Left hindlimb (tissue), 1 donor: ENCODE measurements around the gene CHCHD6.

Experiments used
- DNase-seq: peaks from one replicate; pipeline ENCODE4 v3.0.0-alpha.2; 2018

The CHCHD6 gene

DNA sequence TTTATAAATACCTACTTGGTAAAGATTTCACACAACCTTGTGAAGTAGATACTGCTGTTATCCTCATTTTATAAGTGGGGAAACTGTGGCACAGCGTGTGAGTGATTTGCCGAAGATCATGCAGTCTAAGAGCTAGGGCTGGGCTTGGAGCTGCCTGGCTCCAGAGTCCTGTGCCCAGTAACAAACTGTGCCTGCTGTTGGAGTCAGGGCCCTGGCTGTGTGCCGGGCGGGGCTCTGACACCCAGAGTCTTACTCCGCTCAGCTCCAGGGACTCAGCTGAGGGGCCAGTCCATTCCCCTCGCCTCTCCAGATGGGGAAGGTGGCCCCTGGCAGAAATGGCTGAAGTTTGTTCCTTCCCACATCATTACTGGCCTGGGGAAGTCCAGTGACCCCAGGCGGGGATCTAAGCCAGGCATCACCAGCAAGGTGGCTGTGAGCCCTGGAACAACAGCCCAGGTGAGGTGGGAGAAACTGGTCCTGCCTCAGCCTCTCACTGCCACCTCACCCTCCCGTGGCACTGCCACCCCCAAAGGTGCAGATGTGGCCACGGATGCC is 261.6 kb downstream of the CHCHD6 start:
- DNase-seq, result peak; percentile 11

DNA sequence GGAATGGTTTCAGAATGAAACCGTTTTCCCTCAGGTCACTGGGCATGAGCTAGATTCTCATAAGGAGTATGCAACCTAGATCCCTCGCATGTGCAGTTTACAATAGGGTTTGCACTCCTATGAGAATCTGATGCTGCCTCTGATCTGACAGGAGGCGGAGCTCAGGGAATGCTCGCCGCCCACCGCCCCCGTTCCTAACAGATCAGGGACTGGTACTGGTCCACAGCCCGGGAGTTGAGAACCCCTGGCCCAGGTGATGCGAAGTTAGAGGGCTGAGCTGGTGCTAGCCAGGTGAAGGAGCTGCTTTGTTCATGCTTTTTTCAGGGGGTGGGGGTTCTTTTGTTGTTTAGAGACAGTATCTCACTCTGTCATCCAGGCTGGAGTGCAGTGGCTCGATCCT is 263.3 kb downstream of the CHCHD6 start:
- no peak for DNase-seq

DNA sequence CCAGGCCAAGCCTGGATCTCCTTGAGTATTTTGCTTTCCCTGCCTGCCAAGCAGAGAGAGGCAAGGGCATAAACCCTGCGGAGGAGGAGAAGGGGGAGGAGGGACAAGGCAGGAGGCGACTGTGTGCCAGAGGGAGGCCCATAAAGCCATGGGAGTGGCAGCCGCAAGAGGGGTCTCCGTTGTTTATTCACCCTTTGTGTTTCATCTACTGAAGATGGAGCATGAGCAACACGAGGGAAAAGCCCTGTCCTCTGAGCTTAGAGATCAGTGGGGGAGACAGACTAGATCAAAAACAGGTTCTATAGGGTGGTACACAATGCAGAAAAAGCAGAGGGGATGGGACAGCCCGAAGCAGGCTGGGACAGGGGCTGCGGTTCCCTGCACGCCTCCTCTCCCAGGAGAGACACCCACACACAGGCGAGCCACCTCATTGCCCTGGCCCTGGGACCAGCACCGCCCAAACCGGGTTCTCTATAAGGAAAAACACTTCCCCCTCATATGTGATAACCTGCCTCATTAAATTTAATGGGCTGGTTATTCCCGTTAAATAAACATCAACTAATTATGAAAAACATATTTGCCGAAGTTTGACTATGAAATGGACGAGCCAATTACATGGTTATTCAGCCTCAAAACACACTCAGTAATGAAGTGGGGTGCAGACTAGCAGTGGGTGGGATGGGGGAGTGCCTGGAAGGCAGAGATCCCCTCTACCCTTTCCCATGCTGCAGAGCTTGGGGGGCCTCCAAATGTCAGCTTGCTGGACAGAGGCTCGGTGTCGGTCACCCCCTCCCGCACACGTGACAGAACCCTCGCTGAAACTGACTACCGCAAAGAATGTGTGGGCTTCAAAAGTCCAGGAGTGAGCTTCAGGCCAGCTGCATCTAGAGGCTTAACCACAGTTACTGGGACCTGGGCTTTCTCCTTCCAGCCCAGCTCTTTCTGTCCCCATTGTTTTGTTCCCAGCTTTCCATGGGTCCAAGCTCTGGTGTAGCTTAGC is 264.7 kb downstream of the CHCHD6 start:
- no peak for DNase-seq

DNA sequence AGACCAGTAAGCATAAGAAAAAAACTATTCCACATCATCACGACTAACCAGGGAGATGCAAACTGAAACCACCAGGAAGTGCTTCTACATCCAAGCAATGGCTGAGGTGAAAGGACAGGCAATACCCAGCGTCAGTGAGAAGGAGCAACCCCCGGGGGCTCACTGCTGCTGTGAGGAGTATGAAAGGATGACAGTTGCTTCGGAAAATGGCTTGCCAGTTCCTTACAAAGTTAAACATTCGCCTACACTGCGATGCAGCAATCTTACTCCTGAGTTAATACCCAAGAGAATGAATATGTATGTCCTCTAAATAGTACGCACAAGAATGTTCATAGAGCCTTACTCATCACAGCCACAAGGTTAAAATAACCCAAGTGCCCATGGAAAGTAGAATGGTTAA is 265.5 kb downstream of the CHCHD6 start:
- DNase-seq, result no peak

DNA sequence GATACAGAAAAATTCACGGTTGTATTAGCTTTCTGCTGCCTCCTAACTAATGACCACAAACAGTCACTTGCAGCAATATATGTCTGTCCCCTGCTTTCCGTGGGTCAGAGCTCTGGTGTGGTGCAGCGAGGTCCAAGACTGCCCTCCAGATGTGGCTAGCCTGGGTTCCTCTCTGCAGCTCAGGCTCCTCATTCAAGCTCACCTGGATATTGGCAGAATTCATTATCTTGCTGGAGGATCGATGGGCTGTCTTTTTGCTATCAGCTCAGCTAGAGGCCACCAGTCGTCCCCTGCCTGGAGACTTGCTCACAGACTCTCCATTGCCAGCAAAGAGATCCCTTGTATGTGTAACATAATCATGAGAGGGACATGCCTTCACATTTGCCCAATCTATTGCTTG is 266.1 kb downstream of the CHCHD6 start:
- DNase-seq, result no peak

DNA sequence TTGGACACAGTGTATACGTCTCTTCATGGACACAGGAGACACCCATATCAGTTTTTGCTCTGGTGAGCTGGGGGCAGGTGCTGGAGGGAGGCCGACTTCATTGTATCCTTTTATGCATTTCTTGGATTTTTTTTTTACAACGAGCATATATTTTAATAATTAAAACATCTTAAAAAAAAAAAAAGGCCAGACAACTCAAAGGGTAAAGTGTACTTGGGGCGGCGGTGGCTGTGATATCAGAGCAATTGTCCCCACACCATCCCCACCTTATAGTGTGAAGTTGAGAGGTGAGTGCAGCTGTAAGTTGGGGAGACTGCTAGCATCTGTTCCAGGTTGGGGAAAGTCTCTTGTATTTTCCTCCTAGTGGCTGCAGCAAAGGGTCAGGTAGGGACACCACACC is 266.9 kb downstream of the CHCHD6 start:
- DNase-seq, result no peak

DNA sequence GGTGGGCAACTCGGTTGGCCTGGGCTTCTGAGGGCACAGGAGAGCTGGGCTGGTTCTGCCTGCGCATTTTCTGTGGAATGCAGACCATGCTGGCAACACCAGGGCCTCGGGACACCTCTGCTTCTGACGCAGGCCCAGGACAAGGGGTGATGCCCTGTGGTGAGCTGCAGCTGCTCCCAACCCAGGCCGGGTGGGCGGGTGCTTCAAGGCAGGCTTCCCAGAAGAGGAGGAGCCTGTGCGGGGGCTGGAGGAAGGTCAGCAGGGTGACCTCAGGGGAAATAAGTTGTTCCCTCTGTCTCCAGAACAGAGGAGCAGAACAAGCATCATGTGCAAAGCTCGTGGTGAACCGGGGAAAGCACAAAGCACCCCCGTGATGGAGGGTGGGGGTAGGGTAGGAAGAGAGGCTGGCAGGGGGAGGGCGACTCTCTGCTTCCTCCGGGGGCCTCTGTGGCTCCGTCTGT is 267.9 kb downstream of the CHCHD6 start:
- peak; percentile 71 for DNase-seq

DNA sequence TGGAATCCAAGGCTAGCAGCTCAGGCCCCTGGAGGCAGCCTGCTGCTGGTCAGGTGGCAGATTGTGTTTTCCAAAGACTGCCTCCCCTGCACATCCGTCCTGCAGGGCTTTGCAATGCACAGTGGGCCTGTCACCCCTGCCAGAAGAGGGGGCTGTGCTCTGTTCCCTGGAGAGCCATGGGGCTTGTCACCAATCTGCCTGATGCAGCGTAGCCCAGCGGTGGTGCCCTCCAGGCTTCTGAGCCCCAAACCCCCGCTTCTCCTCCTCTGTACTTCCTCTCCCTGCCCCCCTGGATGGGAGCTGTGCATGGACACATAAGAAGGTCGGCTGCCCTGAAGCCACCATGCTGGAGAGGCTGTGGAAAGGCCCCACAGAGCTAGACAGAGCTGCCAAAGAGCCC is 268.8 kb downstream of the CHCHD6 start:
- DNase-seq, result no peak

DNA sequence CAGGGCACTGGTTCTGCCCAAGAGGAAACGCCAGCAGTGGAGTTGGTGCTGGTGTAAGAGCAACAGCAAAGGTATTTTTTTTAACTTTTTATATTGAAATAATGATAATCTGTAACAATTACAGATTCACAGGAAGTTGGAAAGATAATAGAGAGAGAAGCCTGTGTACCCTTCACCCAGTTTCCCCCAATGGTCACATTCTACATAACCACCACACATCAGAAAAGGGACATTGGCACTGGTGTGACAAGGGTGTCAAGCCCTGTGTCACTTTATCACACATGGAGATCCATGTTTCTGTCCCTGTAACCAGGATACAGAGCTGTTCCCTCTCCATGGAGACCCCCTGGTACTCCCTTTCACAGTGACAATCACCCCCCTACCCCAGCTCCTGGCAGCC is 269.8 kb downstream of the CHCHD6 start:
- DNase-seq, result no peak

DNA sequence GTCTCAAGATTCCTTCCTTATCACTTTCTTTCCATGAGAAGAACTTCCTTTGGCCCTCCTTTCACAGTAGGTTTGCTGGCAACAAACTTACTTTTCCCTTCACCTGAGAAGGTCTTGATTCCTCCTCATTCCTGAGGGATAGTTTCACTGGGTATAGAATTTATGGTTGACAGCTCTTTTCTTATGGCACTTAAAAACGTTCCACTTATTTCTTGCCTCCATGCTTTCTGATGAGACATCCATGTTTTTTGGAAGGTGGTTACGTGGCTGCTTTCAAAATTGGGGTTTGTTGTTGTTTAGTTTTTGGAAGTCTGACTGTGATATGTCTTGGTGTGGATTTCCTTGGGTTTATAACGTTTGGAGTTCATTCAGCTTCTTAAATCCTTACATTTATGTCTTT is 270.7 kb downstream of the CHCHD6 start:
- no peak for DNase-seq

DNA sequence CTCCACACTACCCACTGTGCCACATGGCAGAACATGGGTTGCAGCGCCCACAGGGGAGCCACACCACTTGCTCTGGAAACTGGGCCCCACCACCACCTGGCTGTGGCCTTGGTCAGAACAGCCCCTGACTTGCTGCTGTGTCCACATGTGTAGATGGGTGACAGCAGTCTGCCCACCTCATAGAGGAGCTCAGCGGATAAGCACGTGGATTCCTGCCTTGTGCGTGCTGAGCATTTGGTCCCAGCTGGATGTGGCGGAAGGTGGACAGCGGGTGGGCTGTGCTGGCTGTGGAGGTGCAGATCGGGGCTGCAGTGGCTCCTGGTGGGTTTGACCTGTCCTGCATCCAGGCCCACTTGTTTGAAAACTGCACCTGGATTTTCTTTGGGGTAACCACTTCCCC is 272.9 kb downstream of the CHCHD6 start:
- no peak for DNase-seq

DNA sequence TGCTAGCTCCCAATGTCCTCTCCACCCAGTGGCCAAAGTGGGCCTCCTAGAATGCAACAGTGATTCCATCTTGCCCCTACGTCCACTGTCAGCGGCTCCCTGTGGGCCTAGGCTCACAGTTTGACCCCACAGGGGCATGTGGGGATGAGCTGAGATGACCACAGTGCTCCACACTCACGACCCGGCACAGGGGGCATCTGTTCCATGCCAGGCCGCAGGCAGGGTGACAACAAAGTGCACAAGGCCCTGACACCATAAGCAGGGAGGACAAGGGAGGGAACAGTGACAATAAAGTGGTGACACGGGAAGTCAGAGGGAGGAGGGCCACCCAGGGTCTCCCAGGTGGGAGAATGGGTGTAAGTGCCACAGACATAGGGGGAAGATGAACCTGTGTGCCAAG is 273.8 kb downstream of the CHCHD6 start:
- DNase-seq, result no peak

DNA sequence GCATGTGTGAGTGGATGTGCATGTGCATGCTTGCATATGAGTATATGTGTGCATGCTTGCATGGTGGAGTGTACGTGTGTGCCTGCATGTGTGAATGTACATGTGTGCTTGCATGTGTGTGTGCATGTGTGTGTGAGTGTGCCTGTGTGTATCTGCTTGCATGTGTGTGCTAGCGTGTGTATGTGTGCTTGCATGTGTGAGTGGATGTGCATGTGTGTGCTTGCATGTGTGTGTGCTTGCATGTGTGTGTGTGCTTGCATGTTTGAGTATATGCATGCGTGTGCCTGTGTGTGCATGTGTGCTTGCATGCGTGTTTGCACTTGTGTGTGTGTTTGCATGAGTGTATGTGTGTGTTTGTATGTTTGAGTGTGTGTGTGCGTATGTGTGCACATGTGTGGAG is 274.3 kb downstream of the CHCHD6 start:
- DNase-seq, result no peak

DNA sequence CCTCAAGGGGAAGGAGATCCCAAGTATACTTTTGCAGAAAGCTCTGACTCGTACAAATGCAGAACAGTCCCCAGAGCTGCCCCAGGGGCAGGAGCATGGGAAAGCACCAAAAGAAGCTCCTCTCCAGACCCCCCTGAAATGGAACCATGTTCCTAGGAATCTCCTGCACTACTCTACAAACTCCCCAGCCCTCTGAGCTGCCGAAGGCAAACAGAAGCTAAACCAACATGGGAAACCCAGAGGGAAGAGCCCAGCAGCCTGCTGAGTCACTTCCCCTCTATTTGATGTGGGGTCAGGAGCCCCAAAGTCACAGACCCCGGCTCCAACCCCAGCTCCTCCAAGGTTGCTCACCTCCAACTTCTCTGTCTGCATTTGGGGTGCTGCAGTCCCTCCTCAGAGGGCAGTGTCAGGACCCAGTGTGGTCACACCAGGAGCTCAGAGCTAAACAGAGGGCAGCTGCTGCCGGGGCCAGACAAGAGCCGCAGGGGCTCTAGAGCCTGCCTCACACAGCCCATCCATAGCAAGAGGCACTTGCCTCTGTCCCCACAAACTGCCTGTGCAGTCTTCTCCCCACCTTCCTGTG is 275.1 kb downstream of the CHCHD6 start:
- no peak for DNase-seq

DNA sequence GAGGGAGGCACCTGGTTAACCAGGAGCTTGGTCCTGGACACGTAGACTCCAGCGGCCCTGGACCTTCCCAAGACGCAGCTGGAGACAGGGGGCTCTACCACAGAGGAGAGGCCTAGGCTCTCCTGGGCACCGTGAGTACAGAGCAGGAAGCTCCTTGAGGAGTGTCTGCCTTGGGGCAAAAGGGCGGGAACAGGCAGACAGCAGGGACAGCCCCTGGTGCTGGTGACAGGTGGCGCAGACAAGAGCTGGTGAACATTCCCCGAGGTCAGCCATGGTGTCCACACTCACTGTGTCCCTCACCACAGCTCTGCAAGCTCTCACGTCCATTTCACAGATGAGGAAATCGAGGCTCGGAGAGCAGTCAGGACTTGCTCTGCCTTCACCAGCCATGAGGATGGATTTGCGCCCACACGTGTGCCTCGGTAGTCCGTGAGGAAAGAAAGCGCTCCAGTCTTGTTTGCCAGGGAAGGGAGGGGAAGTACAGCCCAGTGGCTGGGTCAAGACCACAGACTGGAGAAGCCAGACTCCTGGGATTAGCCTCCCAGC is 276.3 kb downstream of the CHCHD6 start:
- DNase-seq, result no peak

DNA sequence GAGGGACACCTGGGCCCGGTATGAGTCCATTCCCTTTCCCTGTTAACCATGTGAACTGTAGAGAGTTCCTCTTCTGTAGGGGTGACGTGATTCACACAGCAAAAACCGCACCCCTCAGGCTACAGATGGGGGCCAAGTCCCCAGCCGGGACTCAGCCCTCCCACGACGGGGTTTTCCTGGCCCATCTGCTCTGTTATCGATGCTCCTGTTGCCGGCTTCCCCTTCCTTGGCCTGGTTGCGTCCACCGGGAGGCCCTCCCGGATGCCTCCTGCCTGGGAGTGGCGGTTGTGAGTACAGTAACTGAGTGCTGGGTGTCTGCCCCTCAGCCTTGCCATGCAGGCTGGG is 278.1 kb downstream of the CHCHD6 start:
- DNase-seq, result no peak

DNA sequence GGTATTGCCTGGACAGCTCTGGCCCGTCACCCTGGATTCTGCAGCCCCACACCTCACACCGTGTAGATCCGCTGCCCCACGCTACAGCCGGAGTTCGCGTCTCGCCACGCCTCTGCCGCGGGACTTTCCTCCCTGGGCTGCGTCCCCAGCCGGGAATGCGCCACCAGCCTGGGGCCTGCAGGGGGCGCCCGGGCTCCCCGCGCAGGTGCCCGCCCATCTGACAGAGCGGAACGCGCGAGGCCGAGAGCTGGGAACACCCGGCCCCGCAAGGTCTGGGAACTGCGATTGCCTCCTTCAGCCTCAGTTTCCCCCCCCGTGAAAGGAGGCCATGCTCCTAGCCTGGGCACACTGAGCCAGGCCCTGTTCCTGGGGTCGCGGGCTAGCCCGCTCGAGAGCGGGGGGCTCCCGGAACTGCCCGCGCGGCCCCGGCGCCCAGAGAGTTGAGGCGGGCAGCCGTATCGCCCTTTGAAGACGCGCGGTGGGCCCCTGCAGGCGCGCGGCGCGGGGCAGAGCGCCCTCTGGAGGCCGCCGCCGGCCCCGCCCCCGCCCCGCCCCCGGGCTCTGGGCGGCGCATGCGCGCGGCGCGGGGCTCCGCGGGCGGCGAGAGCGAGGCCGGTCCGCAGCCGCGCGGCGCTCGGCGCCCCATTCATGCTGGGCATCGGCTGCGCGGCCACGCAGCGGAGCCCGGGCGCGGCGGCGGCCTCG is 278.6 kb downstream of the CHCHD6 start, which contains the start of gene PLXNA1:
Gene PLXNA1, plus strand, starts transcription at position 645 of the 705 bp plus-strand sequence. CDS start 5,479 bp downstream, outside the sequence.
- peak; percentile 81 for DNase-seq

DNA sequence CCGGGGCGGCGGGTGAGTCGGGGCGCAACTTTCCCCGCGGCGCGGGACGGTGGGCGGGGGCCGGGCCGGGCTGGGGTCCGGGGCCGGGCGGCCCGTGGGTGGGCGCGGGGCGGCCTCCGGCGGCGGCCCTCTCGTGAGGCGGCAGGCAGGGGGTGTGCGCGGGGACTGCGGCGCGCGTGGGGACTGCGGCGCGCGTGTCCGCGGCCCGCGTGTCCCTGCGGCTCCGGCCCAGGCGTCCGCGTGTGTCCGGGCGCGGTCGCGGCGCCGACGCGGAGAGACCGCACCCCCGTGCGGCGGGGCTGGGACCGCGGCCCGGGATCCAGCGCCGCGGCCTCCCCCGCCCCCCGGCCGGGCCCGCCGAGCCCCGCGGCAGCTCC is 279.2 kb downstream of the CHCHD6 start:
- DNase-seq, result no peak

DNA sequence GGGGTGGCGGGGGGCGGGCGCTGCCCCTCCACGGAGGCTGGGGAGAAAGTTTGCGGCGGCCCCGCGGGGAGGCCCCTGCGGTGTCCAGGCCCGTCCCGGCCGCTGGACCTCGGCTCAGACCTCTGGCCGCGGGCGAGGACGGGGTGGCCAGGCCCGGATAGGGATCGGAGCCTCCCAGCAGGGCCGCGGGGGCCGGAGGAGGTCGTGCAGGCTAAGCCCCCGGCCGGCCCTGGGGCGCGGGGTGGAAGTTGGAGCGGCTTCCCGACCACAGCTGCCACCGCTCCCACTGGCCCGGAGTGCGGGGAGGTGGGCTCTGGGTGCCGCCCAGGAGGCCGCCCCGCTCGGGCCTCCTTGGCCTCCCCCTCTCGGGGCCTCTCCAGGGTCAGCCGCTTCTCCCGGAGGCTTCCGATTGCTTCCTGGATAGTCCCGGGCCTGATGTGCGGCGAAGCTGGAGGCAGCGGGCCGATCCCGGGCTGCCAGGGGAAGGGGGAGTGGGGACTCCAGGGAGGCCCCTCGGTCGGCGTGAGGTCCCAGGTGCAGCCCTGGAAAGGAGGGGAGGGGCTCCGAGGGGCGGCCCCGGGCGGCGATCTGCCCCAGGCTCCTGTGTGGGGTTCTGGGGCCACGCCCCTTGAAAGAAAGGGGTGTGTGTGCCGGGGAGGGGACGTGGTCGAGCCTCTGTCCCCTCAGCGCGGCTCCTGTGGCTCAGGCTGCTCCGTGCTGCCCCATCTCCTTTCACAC is 279.8 kb downstream of the CHCHD6 start:
- no peak for DNase-seq

DNA sequence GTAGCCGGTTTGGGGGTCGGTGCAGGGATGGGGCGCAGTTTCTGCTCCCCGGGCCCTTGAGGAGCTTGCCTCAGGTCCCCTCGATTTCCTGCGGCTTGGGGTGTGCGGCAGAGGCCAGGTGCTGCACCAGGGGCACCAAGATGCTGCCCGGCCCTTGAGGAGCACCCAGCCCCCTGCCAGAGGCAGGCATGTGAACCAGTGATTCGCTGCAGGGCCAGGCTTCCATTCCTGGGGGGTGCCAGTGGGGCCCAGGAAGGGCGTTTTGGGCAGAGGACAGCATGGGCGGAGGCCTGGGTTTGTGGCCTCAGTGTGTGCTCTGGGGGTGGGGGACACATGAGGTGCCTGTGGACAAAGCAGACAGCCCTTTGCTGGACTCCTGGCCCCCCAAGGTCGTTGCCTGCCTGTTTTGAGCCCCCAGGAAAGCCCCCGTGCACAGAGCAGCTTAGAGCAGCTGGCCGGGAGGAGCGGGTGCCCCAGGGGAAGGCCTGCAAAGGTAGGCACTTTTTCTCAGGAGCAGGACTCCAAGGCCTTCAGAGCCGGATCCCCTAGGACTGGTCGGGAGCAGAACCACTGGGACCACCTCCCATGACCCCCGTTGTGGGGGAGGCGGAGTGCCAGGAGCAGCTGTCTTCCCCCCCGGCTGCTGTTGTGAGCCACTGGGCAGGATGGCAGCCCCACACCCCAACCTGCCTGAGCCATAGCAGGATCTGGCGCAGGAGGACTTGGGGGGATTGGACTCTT is 280.5 kb downstream of the CHCHD6 start:
- DNase-seq, result no peak

DNA sequence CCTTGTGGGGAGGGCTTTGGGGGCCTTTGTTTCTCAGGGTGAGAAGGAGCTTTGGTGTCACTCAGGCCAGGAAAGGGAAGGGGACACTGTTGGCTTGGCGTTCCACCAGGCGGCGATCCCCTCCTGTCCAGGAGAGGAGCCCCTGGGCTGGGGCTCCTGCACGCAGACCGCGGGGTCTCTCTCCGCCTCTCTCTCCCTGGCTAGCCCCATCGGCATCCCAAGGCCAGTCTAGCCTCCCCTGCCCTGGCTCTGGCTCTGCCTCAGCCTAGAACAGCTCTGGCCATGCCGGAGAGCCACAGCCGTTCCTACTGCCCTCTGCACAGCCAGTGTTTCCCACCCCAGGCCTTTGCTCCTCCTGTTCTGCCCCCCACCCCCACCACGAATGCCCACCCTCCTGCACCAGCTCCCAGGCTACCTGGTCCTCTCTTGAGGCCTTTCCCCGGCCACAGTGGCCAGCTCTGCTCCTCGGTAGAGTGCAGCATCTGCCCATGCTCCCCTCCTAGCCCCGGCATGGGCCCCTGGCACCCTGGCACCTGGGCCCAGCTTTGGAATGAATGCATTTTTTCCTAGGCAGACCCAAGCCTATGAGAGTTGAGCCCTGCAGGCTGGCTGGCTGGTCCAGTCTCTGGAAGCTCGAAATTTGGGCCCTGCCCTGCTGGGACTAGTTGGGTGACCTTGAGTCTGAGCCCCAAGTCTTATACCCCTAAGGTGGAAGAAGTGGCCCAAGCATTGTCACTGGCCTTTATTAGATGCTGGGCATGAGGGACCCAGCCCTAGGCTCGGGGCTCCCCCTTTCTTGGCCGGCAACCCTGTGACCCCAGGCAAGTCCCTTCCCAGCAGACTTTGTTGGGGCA is 281.3 kb downstream of the CHCHD6 start:
- no peak for DNase-seq
